ENCODE results near the gene DLG1.

DLG1 gene

GRCh38 chr3:197186887-197187588 is 111.4 kb downstream of the DLG1 start:
- in situ Hi-C loops (cut with MboI; ENCODE audit: low sequenced_read_pairs): loop anchor here (25.0 kb wide), 2 partner anchors 325 to 650 kb away; partner anchors contain the start of gene SENP5

- in situ Hi-C loops (cut with MboI; ENCODE audit: low sequenced_read_pairs): loop anchor here (25.0 kb wide), 2 partner anchors 321 to 646 kb away; partner anchors contain the start of gene SENP5
Observed at GRCh38 chr3:197183582-197183981, 114.8 kb downstream of the DLG1 start.

GRCh38 chr3:197181741-197182140 is 116.7 kb downstream of the DLG1 start:
- in situ Hi-C loops (cut with MboI; ENCODE audit: low sequenced_read_pairs): loop anchor here (25.0 kb wide), 2 partner anchors 319 to 644 kb away; partner anchors contain the start of gene SENP5

- in situ Hi-C loops (cut with MboI; ENCODE audit: low sequenced_read_pairs): loop anchor here (25.0 kb wide), 2 partner anchors 317 to 642 kb away; partner anchors contain the start of gene SENP5
Observed at GRCh38 chr3:197178998-197179397, 119.4 kb downstream of the DLG1 start.

GRCh38 chr3:197175503-197175902 is 122.9 kb downstream of the DLG1 start:
- in situ Hi-C loops (cut with MboI; ENCODE audit: low sequenced_read_pairs): loop anchor here (25.0 kb wide), 2 partner anchors 313 to 638 kb away; partner anchors contain the start of gene SENP5

GRCh38 chr3:197174927-197175326 is 123.5 kb downstream of the DLG1 start:
- in situ Hi-C loops (cut with MboI; ENCODE audit: low sequenced_read_pairs): loop anchor here (25.0 kb wide), 2 partner anchors 313 to 638 kb away; partner anchors contain the start of gene SENP5

- in situ Hi-C loops (cut with MboI; ENCODE audit: low sequenced_read_pairs): no loop called here
Observed at GRCh38 chr3:197173620-197174019, 124.8 kb downstream of the DLG1 start.

GRCh38 chr3:197171481-197172067 is 126.8 kb downstream of the DLG1 start:
- in situ Hi-C loops (cut with MboI; ENCODE audit: low sequenced_read_pairs): no loop called here

GRCh38 chr3:197169028-197169427 is 129.4 kb downstream of the DLG1 start:
- in situ Hi-C loops (cut with MboI; ENCODE audit: low sequenced_read_pairs): no loop called here

- in situ Hi-C loops (cut with MboI; ENCODE audit: low sequenced_read_pairs): no loop called here
Observed at GRCh38 chr3:197168606-197169005, 129.8 kb downstream of the DLG1 start.

- in situ Hi-C loops (cut with MboI; ENCODE audit: low sequenced_read_pairs): no loop called here
Observed at GRCh38 chr3:197168063-197168462, 130.3 kb downstream of the DLG1 start.

- in situ Hi-C loops (cut with MboI; ENCODE audit: low sequenced_read_pairs): no loop called here
Observed at GRCh38 chr3:197167549-197167948, 130.9 kb downstream of the DLG1 start.

- in situ Hi-C loops (cut with MboI; ENCODE audit: low sequenced_read_pairs): no loop called here
Observed at GRCh38 chr3:197165890-197166289, 132.5 kb downstream of the DLG1 start.

- in situ Hi-C loops (cut with MboI; ENCODE audit: low sequenced_read_pairs): no loop called here
Observed at GRCh38 chr3:197155046-197155445, 143.4 kb downstream of the DLG1 start.

- in situ Hi-C loops (cut with MboI; ENCODE audit: low sequenced_read_pairs): no loop called here
Observed at GRCh38 chr3:197151580-197151979, 146.8 kb downstream of the DLG1 start.

GRCh38 chr3:197149528-197149927 is 148.9 kb downstream of the DLG1 start:
- in situ Hi-C loops (cut with MboI; ENCODE audit: low sequenced_read_pairs): no loop called here

GRCh38 chr3:197144188-197144587 is 154.2 kb downstream of the DLG1 start:
- in situ Hi-C loops (cut with MboI; ENCODE audit: low sequenced_read_pairs): no loop called here

- in situ Hi-C loops (cut with MboI; ENCODE audit: low sequenced_read_pairs): no loop called here
Observed at GRCh38 chr3:197139586-197139985, 158.8 kb downstream of the DLG1 start.

- in situ Hi-C loops (cut with MboI; ENCODE audit: low sequenced_read_pairs): no loop called here
Observed at GRCh38 chr3:197137751-197138150, 160.7 kb downstream of the DLG1 start.

- in situ Hi-C loops (cut with MboI; ENCODE audit: low sequenced_read_pairs): no loop called here
Observed at GRCh38 chr3:197136744-197137143, 161.7 kb downstream of the DLG1 start.

- in situ Hi-C loops (cut with MboI; ENCODE audit: low sequenced_read_pairs): no loop called here
Observed at GRCh38 chr3:197135212-197135611, 163.2 kb downstream of the DLG1 start.

GRCh38 chr3:197132916-197133530 is 165.4 kb downstream of the DLG1 start:
- in situ Hi-C loops (cut with MboI; ENCODE audit: low sequenced_read_pairs): no loop called here

Measured in HL-60/S4 treated with retinoic acid at 250 ng/mL for 4 days and 3 days (cell line).